Neural progenitor cell (in vitro differentiated cells): ENCODE data around the gene MSH3. TPM values are rescaled to one million over a fixed set of nuclear protein-coding genes. Genes with fewer than 3 reads are reported as not detected.
A peak's percentile ranks its signal among the peaks of the same experiment; 100 is the strongest.

Experiments
- DNase-seq: peaks from one replicate; pipeline ENCODE4 v3.0.0-alpha.2; 2016; ENCODE audit warnings: low spot score
- H2AFZ ChIP-seq: fragments of 200-600 bp; sonication (generic); replicated peaks from 2 replicates; pipeline ENCODE4 v1.6.1; 2016; ENCODE audit warnings: antibody characterized with exemption
- H3F3A ChIP-seq: fragments of 200-600 bp; sonication (generic); 2 replicates; pipeline ENCODE4 v1.6.1; 2016; ENCODE audit warnings: antibody characterized with exemption, low read depth
- H3K27ac ChIP-seq: fragments of 200-600 bp; sonication (generic); 2 replicates; pipeline ENCODE4 v1.5.1; 2016; ENCODE audit warnings: mild to moderate bottlenecking
- H3K27me3 ChIP-seq: fragments of 200-600 bp; sonication (generic); 2 replicates; pipeline ENCODE4 v1.6.1; 2016; ENCODE audit warnings: mild to moderate bottlenecking, moderate library complexity
- H3K36me3 ChIP-seq: fragments of 200-600 bp; sonication (generic); 2 replicates; pipeline ENCODE4 v1.5.1; 2016
- H3K4me1 ChIP-seq: fragments of 200-600 bp; sonication (generic); 2 replicates; pipeline ENCODE4 v1.6.1; 2016; ENCODE audit warnings: mixed run types
- H3K4me2 ChIP-seq: fragments of 200-600 bp; sonication (generic); 2 replicates; pipeline ENCODE4 v1.6.1; 2016
- H3K4me3 ChIP-seq: fragments of 200-600 bp; sonication (generic); 2 replicates; pipeline ENCODE4 v1.5.1; 2016
- H3K79me2 ChIP-seq: fragments of 200-600 bp; sonication (generic); 2 replicates; pipeline ENCODE4 v1.6.1; 2016; ENCODE audit warnings: low read depth
- H3K9ac ChIP-seq: fragments of 200-600 bp; sonication (generic); 2 replicates; pipeline ENCODE4 v1.6.1; 2016
- H3K9me3 ChIP-seq: fragments of 200-600 bp; sonication (generic); 2 replicates; pipeline ENCODE4 v1.5.1; 2016; ENCODE audit warnings: low read depth
- H4K20me1 ChIP-seq: fragments of 200-600 bp; sonication (generic); 2 replicates; pipeline ENCODE4 v1.6.1; 2016; ENCODE audit warnings: low read depth
- H3K27ac Mint-ChIP-seq: 3 replicates; pipeline ENCODE4 v1.8.0; 2021; ENCODE audit warnings: mixed read lengths
- H3K27me3 Mint-ChIP-seq: 2 replicates; pipeline ENCODE4 v1.8.0; 2022; ENCODE audit warnings: low read depth, mild to moderate bottlenecking, inconsistent platforms, moderate library complexity, mixed read lengths; ENCODE audit not compliant: insufficient read depth
- H3K36me3 Mint-ChIP-seq: 3 replicates; pipeline ENCODE4 v1.8.0; 2021; ENCODE audit warnings: mixed read lengths
- H3K4me1 Mint-ChIP-seq: 3 replicates; pipeline ENCODE4 v1.8.0; 2021; ENCODE audit warnings: mixed read lengths
- H3K4me3 Mint-ChIP-seq: 3 replicates; pipeline ENCODE4 v1.8.0; 2021; ENCODE audit warnings: mild to moderate bottlenecking, moderate library complexity, mixed read lengths
- H3K9me3 Mint-ChIP-seq: 3 replicates; pipeline ENCODE4 v1.8.0; 2020; ENCODE audit warnings: mixed read lengths
- EZH2 ChIP-seq: fragments of 200-600 bp; sonication (generic); IDR thresholded peaks from 2 replicates; pipeline ENCODE4 v1.6.1; 2017; ENCODE audit warnings: antibody characterized with exemption, mild to moderate bottlenecking, moderate library complexity
- EZH2phosphoT487 ChIP-seq: fragments of 200-600 bp; sonication (generic); IDR thresholded peaks from 2 replicates; pipeline ENCODE4 v1.6.1; 2017; ENCODE audit warnings: antibody characterized with exemption
- total RNA-seq: library from RNA; depleted of rRNA; stranded (reverse); fragments of >200 nt; gene quantifications from 2 replicates; pipeline ENCODE4 v1.2.3, GENCODE V29; 2015; ENCODE audit warnings: low replicate concordance
- TF ChIP-seq, protein P1 (sequence below): fragments of 200-600 bp; sonication (generic); IDR thresholded peaks from 2 replicates; pipeline ENCODE4 v1.5.1; 2017; ENCODE audit warnings: antibody characterized with exemption, mild to moderate bottlenecking

Gene MSH3
- total RNA-seq, 1 donor from 2014 or later: 26.1 TPM

DNA sequence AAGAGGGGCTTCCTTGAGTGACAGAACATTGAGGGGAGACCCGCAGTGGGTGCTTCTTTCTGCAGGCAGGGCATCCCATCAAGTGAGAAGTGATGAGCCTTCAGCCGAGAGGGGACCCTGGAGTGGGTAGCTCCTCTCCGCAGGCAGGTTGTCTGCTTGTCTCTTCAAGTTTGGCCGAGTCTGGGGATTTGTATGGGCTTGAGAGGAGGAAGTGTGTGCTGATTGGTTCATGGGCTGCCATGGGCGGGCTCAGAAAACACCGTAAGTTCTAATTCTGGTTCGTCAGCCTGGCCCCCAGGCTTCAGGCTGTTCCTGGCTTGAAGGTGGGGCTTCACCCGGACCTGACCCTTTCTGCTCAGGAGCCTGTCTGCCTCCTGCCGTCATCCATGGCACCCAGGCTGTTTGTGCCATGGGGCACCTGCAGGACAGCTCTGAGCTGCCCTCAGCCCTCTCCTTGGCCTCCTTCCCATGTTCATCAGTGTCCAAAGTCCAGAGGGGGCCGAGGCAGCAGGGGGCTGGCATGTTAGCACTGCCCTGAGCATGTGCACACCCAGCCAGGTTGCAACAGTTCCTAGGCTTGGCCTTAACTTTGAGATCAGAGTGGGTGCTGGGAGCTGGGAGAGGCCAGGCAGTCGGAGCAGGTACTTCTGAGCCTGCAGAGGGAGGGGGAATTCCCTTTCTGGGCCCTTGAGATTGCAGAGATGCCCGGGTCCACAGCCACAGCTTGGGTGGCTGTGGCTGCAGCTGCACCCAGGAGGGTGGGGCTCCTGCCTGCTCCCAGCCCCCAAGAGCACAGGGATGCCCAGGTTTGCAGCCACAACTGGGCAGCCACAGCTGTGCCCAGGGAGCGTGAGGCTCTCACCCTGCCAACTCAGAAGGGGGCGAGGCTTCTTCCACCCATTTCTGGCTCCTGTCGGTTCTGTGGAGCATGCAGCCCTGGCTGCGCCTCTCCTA, 13.8 kb downstream of the MSH3 start:
- no peaks in the 10 kb centered on the region for H3K27me3 ChIP-seq
- Mint-ChIP-seq H3K27ac (peak overlapping the region; percentile 47), H3K36me3 (peaks cover 23% of the 10 kb centered on the region), H3K4me1 (no peaks in the 10 kb centered on the region), H3K27me3 (no peaks in the 10 kb centered on the region), H3K4me3 (no peak overlapping the region), H3K9me3 (no peaks in the 10 kb centered on the region)
- H3K4me1 ChIP-seq: no peaks in the 10 kb centered on the region
- no peak overlapping the region for H3K4me2 ChIP-seq
- H4K20me1 ChIP-seq: no peaks in the 10 kb centered on the region
- no peak for DNase-seq
- no peaks in the 10 kb centered on the region for H3K79me2 ChIP-seq
- peaks cover 10% of the 10 kb centered on the region for H3F3A ChIP-seq
- TF ChIP-seq EZH2phosphoT487 (no peak), EZH2 (no peak)
- TF ChIP-seq, protein P1, sequence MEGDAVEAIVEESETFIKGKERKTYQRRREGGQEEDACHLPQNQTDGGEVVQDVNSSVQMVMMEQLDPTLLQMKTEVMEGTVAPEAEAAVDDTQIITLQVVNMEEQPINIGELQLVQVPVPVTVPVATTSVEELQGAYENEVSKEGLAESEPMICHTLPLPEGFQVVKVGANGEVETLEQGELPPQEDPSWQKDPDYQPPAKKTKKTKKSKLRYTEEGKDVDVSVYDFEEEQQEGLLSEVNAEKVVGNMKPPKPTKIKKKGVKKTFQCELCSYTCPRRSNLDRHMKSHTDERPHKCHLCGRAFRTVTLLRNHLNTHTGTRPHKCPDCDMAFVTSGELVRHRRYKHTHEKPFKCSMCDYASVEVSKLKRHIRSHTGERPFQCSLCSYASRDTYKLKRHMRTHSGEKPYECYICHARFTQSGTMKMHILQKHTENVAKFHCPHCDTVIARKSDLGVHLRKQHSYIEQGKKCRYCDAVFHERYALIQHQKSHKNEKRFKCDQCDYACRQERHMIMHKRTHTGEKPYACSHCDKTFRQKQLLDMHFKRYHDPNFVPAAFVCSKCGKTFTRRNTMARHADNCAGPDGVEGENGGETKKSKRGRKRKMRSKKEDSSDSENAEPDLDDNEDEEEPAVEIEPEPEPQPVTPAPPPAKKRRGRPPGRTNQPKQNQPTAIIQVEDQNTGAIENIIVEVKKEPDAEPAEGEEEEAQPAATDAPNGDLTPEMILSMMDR: no peak
- no peak overlapping the region for H3K9ac ChIP-seq
- H3K36me3 ChIP-seq: no peaks in the 10 kb centered on the region
- no peak overlapping the region for H3K27ac ChIP-seq
- no peak overlapping the region for H3K4me3 ChIP-seq
- no peak overlapping the region for H2AFZ ChIP-seq
- H3K9me3 ChIP-seq: no peaks in the 10 kb centered on the region

DNA sequence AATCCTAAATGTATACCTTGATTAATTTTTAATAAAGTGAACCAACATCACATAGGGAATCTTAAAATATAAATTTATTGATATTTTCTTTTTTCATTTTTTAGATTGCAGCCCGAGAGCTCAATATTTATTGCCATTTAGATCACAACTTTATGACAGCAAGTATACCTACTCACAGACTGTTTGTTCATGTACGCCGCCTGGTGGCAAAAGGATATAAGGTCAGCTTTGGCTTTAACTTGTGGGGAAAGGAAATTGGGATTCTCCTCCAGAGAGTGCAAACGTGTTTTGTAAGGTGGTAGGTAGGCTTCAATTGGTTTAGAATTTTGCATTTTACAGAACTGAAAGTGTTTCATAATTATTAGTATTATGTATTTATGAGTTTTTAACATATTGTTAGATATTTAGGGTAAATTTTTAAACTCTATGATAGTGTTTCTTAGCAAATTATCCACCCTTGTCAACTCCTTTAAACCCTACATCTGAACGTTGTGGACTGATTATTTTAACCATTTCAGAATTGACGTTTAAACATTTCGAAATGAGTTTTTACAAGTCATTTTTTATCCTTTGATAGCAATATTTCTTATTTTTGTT, 17.8 kb downstream of the MSH3 start:
- Histone ChIP-seq H3K4me3 (no peak overlapping the region), H3K4me1 (no peaks in the 10 kb centered on the region), H3K36me3 (no peaks in the 10 kb centered on the region), H4K20me1 (no peaks in the 10 kb centered on the region), H3K79me2 (no peaks in the 10 kb centered on the region), H2AFZ (no peak overlapping the region), H3K4me2 (no peak overlapping the region), H3K27me3 (no peaks in the 10 kb centered on the region), H3K27ac (no peak overlapping the region), H3K9ac (no peak overlapping the region), H3K9me3 (no peaks in the 10 kb centered on the region), H3F3A (peaks cover 10% of the 10 kb centered on the region)
- TF ChIP-seq, protein P1: peak; percentile 87
- TF ChIP-seq EZH2: no peak
- Mint-ChIP-seq H3K36me3 (peaks cover 13% of the 10 kb centered on the region), H3K27ac (no peak overlapping the region), H3K27me3 (no peaks in the 10 kb centered on the region), H3K4me1 (no peaks in the 10 kb centered on the region), H3K9me3 (no peaks in the 10 kb centered on the region), H3K4me3 (no peak overlapping the region)
- peak; percentile 82 for DNase-seq

DNA sequence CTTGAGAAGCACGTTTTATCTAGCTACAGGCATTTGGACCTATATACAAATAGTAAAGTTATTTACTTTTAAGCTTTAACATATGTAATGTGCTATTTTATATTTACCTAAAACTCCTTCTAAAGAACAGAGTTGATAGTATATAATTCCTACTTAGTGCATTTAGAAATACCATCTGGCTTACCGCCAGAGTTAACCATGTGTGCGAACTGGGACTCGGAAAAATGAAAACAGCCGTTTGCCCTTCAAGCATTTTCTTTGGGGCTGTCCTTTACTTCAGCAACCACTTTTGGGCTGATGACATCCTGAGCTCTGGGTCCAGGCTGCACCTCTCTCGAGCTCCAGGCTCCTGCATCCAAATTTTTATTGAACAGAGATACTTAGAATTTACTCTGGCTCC, 22.3 kb downstream of the MSH3 start:
- Histone ChIP-seq H3K27ac (no peak overlapping the region), H3K4me2 (no peak overlapping the region), H3F3A (peaks cover 2% of the 10 kb centered on the region), H4K20me1 (no peaks in the 10 kb centered on the region), H3K9me3 (no peaks in the 10 kb centered on the region), H3K4me3 (no peak overlapping the region), H3K9ac (no peak overlapping the region), H3K36me3 (peaks cover 6% of the 10 kb centered on the region), H2AFZ (no peak overlapping the region), H3K4me1 (no peaks in the 10 kb centered on the region), H3K27me3 (no peaks in the 10 kb centered on the region), H3K79me2 (no peaks in the 10 kb centered on the region)
- H3K27ac Mint-ChIP-seq: no peak overlapping the region
- DNase-seq: no peak
- no peaks in the 10 kb centered on the region for H3K4me1 Mint-ChIP-seq
- H3K4me3 Mint-ChIP-seq: no peak overlapping the region
- H3K36me3 Mint-ChIP-seq: peaks cover 11% of the 10 kb centered on the region
- no peak for TF ChIP-seq EZH2phosphoT487
- TF ChIP-seq, protein P1: no peak
- no peak for TF ChIP-seq EZH2
- H3K9me3 Mint-ChIP-seq: no peaks in the 10 kb centered on the region
- no peaks in the 10 kb centered on the region for H3K27me3 Mint-ChIP-seq
